ENCODE data around the gene SNTB2.
"Not testable (repeated sequence)": the region's sequence is repeated elsewhere in the genome, so short reads cannot be mapped to it uniquely, and the experiment has no call there.

The SNTB2 gene

GRCh38 chr16:69243479-69243878 is 56.5 kb downstream of the SNTB2 start:
- no peak for TF ChIP-seq CTCF (IDR thresholded peaks at IDR 0.05)
- H3K27ac ChIP-seq: no peak overlapping the region
- no peak for DNase-seq (ENCODE audit: low spot score)
- H3K4me3 ChIP-seq: no peak overlapping the region

- TF ChIP-seq CTCF (IDR thresholded peaks at IDR 0.05): no peak
- no peak for DNase-seq (ENCODE audit: low spot score)
- Histone ChIP-seq H3K4me3 (no peak overlapping the region), H3K27ac (no peak overlapping the region)
These were observed 57.4 kb downstream of the SNTB2 start for GRCh38 chr16:69244336-69244735.

GRCh38 chr16:69250081-69250480 is 63.1 kb downstream of the SNTB2 start:
- no peak for TF ChIP-seq CTCF (IDR thresholded peaks at IDR 0.05)
- no peak overlapping the region for H3K27ac ChIP-seq
- H3K4me3 ChIP-seq: no peak overlapping the region
- no peak for DNase-seq (ENCODE audit: low spot score)

- no peak for TF ChIP-seq CTCF (IDR thresholded peaks at IDR 0.05)
- no peak for DNase-seq (ENCODE audit: low spot score)
- peak overlapping the region; percentile 2 for H3K4me3 ChIP-seq
- peak overlapping the region; percentile 1 to 60 for H3K27ac ChIP-seq
These were observed 66.9 kb downstream of the SNTB2 start for GRCh38 chr16:69253870-69254341.

- not testable (repeated sequence) for H3K4me3 ChIP-seq; H3K27ac ChIP-seq; DNase-seq (ENCODE audit: low spot score)
These were observed 72.4 kb downstream of the SNTB2 start for GRCh38 chr16:69259428-69259764.

- Histone ChIP-seq H3K27ac (no peak overlapping the region), H3K4me3 (no peak overlapping the region)
- no peak for TF ChIP-seq CTCF (IDR thresholded peaks at IDR 0.05)
- DNase-seq (ENCODE audit: low spot score): no peak
These were observed 73.1 kb downstream of the SNTB2 start for GRCh38 chr16:69260019-69260418.

- TF ChIP-seq CTCF (IDR thresholded peaks at IDR 0.05): no peak
- DNase-seq (ENCODE audit: low spot score): no peak
- no peak overlapping the region for H3K27ac ChIP-seq
These were observed 73.5 kb downstream of the SNTB2 start for GRCh38 chr16:69260506-69260905.

More at GRCh38 chr16:69260506-69260905, 73.5 kb downstream of the SNTB2 start:
- H3K4me3 ChIP-seq: no peak overlapping the region
